NB4 (cell line): ENCODE results near the gene CACNA2D4.

Source experiments
- CTCF ChIP-seq: IDR thresholded peaks from one replicate; pipeline ENCODE4 v1.5.1; 2012; ENCODE audit warnings: low read depth, low read length
- MYC ChIP-seq: IDR thresholded peaks from 2 replicates; pipeline ENCODE4 v1.6.1; 2011; ENCODE audit warnings: low read depth, low read length
- POLR2A ChIP-seq: IDR thresholded peaks from 2 replicates; pipeline ENCODE4 v1.6.1; 2011; ENCODE audit warnings: mild to moderate bottlenecking; ENCODE audit not compliant: insufficient read length; ENCODE audit errors: extremely low read depth

GRCh38 chr12:1768615-1769014 lies 149.8 kb downstream of the CACNA2D4 start:
- TF ChIP-seq CTCF (no peak), POLR2A (no peak), MYC (no peak)
